HG03097 (cell line): ENCODE measurements around the gene BIVM.

Source experiments
- ATAC-seq: cut with Tn5 transposase; IDR thresholded peaks from one replicate; pipeline ENCODE4 v1.9.1; 2021; ENCODE audit not compliant: unreplicated experiment, low FRiP score

BIVM gene

DNA sequence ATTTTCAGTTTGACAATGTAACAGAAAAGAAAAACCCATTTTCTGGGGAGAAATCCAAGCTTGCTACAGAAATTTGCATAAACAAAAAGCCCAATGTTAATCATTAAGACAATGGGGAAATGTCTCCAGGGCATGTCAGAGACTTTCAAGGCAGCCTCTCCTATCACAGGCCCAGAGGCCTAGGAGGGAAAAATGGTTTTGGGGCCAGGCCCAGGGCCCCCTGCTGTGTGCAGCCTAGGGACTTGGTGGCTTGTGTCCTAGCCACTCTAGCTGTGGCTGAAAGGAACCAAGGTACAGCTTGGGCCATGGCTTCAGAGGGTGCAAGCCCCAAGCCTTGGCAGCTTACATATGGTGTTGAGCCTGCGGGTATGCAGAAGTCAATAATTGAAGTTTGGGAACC, 17.3 kb upstream of the BIVM start:
- ATAC-seq = no peak

DNA sequence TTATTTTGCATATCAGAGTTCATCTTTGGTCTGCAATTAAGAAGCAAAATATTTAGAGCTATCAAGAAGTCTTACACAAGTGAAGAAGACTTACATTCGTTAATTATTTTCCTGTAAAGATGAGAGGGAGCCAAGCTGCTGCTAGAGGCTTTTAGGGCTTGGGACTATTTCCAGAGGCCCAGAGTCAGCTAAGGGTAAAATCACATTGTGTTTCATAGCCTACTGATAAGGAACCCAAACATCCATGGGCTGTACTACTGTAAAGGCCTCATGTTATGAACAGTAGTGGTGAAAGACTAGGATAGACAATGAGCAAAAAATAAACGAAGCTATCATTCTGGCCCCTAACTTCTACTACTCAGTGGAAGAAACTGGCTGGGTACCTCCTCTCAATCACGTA, 14.4 kb upstream of the BIVM start:
- ATAC-seq = no peak

DNA sequence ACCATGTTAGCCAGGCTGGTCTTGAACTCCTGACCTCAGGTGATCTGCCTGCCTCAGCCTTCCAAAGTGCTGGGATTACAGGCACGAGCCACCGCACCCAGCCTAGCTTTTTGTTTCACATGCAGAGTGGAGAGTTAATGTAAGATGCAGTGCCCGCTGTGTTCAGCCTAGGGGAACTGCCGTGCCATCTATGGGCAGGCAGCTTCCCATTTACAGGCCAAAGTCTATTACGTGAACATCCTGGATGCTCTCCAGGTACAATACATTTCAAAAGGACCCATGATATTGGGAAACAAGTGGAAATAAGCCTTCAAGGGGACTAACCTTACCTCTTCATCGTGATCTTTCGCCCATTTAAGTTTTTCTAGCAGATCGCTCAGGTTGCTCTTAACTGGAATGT, 10.2 kb upstream of the BIVM start:
- no peak for ATAC-seq

DNA sequence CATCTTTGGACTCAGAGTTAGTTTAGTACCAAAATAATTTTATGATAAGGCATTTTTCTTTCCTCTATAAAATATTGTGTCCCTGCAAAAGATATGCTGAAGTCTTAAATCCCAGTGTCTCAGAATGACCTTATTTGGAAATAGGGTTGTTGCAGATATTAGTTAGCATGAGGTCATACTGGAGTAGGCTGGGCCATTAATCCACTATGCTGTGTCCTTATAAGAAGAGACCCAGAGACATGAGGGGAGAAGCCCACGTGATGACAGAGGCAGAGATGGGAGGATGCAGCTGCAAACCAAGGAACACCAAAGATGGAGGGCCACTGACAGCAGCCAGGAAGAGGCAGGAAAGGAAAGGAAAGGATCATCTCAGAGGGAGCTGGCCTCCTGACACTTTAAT, 6.5 kb upstream of the BIVM start:
- no peak for ATAC-seq

DNA sequence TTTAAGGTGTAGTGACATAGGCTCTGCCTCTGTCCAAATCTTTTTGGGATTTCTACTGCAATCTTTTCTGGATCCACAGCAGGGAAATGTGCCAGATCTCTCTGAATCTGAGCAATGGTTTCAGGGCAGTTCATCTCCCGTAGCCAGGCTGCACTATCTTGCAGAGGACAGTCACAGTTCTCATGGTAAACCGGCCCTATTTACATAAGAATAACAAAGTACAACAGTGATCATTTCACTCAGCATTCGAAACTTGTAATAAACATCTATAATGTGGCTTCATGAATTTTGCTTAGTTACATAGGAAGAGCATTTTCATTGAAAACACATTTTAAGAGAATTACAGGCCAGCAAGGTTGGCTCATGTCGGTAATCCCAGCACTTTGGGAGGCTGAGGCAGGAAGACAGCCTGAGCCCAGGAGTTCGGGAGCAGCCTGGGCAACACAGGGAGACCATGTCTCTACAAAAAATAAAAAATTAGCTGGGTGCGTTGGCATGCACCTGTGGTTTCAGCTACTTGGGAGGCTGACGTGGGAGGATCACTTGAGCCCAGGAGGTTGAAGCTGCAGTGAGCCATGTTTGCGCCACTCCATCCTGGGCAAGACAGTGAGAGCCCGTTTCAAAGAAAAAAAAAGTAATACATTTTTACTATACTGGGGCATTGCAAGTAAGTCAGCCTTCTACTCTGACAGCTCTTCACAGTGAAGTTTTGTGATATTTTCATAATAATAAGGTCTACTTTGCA, 5.1 kb upstream of the BIVM start:
- no peak for ATAC-seq

DNA sequence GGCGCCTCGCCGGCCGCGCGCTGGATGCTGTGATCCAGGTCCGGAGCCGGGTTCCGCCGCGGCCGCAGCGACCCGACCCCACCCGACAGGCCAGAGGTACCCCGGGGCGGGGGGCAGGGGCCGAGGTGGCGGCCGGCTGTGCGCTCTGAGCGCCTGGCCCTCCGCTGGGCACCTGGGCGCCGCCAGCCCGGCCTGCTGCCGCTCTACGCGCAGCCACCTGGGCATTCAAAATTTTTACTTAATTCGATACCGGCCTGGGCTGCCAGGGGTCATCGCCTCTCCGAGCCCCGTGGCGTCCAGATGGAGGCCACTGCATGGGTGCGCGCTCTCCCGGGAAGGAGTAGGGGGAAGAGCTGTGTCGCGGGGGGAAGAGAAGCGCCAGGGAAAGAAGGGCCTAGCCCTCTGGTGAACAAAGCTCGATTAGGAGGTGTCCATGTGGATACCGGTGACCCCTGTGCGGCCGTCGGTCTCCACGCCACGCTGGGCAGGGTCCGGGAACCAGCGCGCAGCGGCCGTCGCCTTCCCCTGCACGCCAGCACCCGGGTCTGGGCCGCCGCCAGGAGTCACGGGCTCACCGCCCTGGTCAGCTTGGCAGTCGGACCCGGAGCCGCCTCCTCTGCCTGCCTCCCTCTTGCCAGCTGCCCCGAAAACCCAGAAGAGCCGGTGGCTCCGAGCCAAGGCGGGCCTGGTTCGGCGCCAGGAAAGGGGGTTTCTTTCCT, 666 bp downstream of the BIVM start:
- ATAC-seq = peak; percentile 2

DNA sequence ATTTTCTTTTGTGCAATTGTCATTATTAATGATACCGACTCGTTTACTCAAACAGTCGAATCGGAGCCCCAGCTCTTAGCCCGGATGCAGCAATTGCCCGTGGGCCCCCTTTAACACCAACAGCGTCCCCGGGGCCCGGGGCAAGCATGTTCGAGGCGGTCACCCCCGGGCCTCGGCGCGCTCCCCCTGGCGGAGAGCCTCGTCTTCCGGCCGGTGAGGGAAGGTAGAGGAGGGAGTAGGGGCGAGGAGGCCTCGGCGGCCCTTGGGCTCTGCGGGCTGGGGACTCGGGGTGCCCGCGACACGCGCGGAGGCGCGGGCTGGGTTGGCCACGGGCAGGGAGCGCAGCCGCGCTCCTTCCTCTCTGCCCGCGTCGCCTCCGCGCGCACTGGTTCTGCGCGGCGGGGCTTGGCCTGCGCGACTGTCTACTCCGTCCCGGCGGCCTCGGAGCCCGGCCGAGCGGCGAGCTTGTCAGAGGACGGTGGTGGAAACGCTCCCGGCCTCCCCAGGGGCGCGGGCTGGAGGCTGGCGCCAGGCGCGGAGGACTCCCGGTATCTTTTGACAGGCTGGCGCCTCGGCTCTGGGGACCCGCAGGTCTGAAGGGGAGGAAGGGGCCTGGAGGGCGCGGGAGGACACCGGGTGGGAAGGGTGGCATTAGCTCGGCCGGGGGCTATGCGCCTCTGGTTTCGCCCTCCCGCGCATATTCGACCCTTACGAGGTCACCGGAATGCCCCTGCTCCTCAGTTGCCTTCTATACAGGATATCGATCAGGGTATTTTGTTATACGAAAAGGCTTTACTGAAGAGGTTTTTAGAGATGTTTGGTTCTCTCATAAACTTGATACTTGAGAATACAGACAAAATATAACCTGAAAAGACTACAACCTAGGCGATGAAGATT, 1.5 kb downstream of the BIVM start:
- peak; percentile 73 for ATAC-seq

DNA sequence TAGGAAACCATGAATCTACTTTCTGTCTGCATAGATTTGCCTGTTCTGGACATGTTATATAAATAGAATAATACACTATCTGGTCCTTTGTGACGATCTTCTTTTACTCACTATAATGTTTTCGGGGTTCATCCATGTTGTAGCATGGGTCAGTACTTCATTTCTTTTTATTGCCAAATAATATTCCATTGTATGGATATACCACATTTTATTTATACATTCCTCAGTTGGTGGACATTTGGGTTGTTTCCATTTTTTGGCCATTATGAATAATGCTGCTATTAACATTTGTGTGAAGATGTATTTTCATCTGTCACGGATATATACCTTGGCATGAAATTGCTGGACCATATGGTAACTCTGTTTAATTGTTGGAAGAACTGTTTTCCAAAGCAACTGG, 6.8 kb downstream of the BIVM start:
- no peak for ATAC-seq

DNA sequence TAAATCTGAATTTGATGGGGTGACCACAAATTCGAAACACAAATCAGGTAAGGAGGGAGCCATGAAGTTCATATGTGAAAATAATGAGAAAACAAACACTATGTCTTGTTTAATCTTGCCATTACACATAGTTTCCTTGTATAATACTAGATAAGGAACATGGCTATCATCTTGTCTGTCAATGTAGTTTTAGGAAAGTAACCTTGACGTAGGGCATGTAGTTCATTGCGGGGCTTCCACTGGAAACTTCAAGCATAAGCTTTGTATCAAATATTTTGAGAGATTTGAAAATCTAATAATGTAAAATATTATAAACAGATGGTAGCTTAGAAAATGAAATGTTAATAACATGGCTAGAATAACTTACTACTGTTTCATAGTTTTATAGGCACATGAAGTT, 8.8 kb downstream of the BIVM start:
- no peak for ATAC-seq

DNA sequence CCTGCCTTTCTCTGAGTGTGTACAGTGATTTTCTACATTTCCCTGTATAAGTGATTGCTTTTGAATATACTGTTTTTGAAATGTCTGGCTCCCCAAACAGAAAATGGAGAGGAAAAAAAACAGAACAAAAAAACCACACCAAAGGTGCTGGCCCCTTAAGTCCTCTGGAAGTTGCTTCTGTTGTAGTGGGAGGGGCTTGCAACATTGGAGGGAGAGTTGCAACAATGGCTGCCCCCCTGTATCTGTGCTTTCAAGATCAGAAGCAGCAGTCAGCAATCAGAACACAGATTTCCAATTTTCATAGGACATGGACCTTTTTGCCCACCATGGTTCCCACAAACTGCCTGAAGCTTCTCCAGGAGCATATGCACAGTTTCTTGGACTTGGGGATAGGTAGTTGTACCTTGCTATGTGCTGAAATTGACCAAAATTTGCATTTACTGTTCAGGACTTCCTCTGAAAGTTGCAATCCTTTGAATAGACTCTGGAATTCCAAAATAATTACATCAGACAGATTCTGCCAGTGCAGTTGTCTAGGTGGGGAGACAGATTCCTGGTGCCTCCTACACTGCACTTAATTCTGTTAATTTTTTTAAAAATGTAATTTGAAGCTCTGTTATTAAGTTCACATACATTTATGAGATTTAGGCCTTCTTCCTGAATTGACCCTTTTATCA, 13.8 kb downstream of the BIVM start:
- no peak for ATAC-seq

DNA sequence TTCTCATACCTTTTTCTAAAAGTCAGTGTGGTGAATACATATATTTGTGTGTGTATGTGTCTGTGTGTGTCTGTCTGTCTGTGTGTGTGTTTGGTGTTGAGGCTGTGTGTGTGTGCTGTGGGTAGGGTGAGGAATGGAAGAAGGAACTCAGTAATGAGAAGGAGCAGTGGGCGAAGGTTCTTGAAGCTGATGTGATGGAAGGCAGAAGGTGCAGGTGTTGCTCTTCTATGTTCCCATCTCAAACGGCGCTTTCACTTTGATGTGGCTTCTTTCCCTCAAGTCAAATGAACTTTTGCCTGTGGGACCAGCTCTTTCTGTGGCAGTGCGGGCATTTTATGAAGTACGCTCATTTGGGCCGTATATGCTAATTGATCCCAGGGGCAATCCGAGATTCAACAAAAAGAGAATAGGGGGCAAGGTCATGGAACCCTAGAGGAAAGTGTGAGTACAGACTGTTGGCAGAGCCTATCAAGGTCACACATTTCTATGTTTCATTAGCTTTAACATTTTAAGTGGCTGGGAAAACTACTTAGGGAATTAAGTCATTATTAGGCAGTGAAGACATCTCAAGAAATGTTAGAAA, 15.2 kb downstream of the BIVM start:
- no peak for ATAC-seq

DNA sequence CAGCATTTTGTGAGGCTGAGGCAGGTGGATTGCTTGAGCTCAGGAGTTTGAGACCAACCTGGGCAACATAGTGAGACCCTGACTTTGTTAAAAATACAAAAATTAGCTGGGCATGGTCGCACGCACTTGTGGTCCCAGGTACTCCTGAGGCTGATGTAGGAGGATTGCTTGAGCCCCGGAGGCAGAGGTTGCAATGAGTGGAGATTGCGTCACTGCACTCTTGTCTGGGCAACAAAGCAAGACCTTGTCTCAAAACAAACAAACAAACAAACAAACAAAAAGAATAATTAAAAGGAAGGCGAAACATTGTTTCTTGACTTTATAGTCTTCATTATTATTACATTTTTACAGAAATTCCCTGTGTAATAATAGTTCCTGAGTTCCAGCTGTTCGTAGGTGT, 15.9 kb downstream of the BIVM start:
- ATAC-seq = no peak

DNA sequence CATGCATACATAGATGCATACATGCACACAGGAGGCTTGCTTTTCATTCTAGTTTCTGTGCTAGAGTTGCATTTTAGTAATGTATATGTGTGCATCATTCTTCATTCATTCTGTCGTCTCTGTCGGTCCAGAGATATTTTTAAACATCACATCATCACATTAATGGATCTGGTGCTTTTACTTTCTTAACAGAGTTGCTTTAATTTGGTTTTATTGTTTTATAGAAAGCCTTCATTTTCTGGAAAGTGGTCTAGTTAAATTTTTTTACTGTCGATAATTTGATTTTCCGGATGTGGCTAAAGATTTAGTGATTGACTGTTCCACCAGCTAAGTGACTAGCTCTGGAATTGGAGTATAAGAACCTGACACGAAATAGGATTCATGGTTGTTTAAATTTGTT, 16.9 kb downstream of the BIVM start:
- ATAC-seq = no peak

DNA sequence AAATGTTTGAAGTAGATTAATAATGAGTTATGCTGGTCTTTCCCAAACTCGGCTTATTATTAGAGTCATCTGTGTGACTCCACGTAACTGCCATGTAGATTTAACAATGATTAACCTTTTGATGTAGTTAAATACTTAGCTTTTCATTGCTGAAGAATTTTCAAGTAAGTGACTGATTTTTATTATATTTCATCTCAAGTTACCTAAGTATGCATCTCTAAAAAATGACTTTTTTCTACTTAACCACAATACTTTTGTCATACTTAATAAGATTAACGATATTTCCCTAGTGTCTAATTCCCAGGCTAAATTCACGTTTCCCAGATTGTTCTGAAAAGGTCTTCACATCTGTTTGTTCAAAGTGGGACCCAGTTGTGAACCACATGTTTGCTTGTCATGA, 17.8 kb downstream of the BIVM start:
- no peak for ATAC-seq

DNA sequence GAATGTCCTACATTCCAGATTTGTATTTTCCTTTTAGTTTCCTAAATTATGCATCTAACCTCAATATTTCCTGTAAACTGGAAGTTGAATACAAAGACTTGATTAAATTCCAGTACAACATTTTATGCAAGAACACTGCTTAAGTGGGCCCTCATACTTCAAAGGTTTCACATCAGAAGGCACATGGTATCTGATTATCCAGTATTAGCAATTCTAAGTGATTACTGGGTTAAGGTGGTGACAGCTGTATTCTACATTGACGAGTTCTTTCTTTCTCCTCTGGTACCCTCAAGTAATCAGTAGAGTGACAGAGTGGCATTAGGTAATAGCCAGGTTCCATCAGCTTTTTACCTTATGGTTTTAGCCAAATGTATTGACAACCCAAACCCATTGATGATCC, 18.3 kb downstream of the BIVM start:
- no peak for ATAC-seq

DNA sequence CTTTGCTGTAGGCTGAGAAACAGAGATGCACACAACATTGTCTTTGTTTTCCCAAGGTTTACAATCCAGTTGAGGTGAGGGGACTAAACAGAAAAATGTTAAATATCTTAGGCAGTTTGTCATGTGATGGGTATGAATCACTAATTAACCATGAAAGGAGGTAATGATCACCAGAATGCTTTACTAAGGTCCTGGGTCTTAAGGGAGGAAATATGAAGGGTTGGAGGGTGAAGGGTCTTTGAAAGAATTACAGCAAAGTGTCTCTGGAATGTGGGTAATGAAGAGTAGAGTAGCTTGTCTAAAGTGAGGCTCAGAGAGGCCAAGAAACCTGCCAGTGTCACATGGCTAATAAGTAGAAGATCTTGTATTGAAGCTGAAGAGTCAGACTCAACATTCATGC, 19.0 kb downstream of the BIVM start:
- no peak for ATAC-seq

DNA sequence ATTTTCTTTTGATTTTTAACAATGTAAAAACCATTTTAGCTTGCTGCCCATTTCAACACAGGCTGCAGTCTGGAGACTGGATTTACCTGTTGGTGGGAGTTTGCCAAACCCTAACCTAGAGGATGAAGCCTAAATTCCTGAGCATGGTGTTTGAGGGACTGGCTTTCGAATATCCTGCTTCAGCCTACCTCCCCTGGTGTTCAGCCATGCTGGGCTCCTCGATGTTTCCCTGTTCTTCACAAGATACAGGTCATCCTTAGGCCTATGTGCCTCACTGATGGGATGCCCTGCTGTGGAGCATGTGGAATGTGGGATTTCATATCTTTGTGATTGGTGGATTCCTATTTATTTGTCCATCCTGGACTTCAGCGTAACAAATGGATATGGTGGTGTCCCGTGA, 26.5 kb downstream of the BIVM start:
- ATAC-seq = no peak

DNA sequence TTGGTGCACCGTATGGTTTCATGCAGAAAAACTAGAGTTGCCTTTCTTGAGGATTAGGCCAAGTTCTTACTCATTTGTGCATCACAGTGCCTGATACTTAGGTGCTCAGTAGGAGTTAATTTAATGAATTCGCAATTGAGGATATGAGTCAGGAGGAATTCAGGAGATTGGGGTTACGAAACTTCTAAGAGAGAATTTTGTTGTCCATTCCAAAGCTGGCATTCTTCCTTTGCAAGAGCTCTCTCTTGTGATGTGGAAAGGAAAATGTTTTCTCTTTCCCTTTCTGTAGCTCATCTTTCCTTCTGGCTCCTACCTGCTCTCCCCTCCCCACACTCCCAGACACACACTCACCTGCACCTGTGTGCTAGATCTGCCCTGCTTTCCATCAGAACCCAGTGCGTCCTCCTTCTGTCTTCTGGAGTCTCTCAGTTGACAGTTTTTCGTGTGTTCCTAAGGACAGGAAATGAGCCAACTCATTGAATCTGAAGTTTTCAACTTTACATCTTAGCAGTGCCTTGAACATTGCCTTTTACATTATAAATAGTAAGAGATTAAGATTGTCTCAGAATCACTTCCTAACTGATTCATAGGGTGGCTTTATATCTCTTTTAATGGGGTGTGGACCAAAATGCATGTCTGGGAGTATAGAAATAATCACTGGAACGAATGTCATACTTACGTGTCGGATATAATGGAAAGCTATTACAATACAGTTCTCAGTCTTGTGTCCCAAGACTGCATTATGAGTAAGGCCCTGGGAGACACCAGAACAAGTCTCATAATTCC, 27.2 kb downstream of the BIVM start:
- ATAC-seq = no peak

DNA sequence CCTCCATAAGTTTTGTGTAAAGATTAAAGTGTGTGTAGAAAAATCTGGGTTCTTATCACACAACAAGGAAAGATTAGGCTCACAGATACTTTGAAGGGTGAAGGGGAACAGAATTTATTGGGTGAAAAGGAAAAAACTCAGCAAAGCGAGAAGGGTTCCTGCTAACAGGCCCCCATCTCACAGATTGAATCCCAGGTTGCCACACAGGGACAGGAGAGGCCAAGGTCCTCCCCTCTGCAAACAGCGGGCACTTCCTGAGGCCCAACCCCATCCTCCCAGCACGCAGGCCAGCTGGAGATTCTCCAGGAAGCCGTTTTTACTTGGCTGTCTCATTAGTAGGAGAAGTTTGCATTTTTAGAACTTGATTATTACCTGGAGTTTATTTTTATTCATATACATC, 31.7 kb downstream of the BIVM start:
- ATAC-seq = no peak

DNA sequence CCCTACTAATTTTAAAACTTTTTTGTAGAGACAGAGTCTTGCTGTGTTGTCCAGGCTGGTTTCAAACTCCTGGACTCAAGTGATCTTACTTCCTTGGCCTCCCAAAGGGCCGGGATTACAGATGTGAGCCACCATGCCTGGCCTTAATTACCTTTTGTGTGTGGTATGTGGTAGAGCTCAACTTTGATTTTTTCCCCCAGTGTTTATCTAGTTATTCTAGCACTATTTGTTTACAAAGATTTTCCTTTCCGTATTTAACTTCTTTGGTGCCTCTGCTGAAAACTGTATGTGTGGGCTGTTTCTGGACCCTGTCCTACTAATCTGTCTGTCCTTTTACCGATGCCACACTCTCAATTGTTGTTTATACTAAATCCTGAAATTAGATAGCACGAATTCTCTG, 37.6 kb downstream of the BIVM start:
- no peak for ATAC-seq
